WTC11 (cell line): ENCODE results near the gene MALL.

Source experiments
- CBFB ChIP-seq: sonication (generic); formaldehyde crosslinking; IDR thresholded peaks from 2 replicates; pipeline ENCODE4 v1.8.1; 2022; ENCODE audit warnings: mild to moderate bottlenecking, low read depth, missing genetic modification reagents
- CTCF ChIP-seq: fragments of 200-600 bp; IDR thresholded peaks from 2 replicates; pipeline ENCODE4 v1.8.0; 2022; ENCODE audit warnings: antibody characterized with exemption
- ELF4 ChIP-seq: sonication (generic); formaldehyde crosslinking; IDR thresholded peaks from 2 replicates; pipeline ENCODE4 v1.8.1; 2022; ENCODE audit warnings: low read depth, mild to moderate bottlenecking, moderate library complexity, missing genetic modification reagents
- ESRRA ChIP-seq: sonication (generic); formaldehyde crosslinking; IDR thresholded peaks from 2 replicates; pipeline ENCODE4 v1.8.1; 2022; ENCODE audit warnings: mild to moderate bottlenecking, missing genetic modification reagents, borderline replicate concordance
- ETV6 ChIP-seq: sonication (generic); formaldehyde crosslinking; IDR thresholded peaks from 2 replicates; pipeline ENCODE4 v1.8.1; 2022; ENCODE audit warnings: mild to moderate bottlenecking, missing genetic modification reagents
- IRF2 ChIP-seq: sonication (generic); formaldehyde crosslinking; IDR thresholded peaks from 2 replicates; pipeline ENCODE4 v1.8.0; 2022; ENCODE audit warnings: low read depth, missing genetic modification reagents, borderline replicate concordance
- MYBL2 ChIP-seq: sonication (generic); formaldehyde crosslinking; IDR thresholded peaks from 2 replicates; pipeline ENCODE4 v1.8.1; 2023; ENCODE audit warnings: mild to moderate bottlenecking, moderate library complexity, missing genetic modification reagents
- NR3C1 ChIP-seq: sonication (generic); formaldehyde crosslinking; conservative IDR thresholded peaks from 2 replicates; pipeline ENCODE4 v1.8.1; 2023; ENCODE audit warnings: low read depth, mild to moderate bottlenecking, missing genetic modification reagents
- TP53 ChIP-seq: sonication (generic); formaldehyde crosslinking; IDR thresholded peaks from 2 replicates; pipeline ENCODE4 v1.8.1; 2023; ENCODE audit warnings: mild to moderate bottlenecking, missing genetic modification reagents
- ZNF121 ChIP-seq: sonication (generic); formaldehyde crosslinking; IDR thresholded peaks from 2 replicates; pipeline ENCODE4 v1.8.0; 2023; ENCODE audit warnings: missing genetic modification reagents
- TF ChIP-seq, protein P1 (sequence below): sonication (generic); formaldehyde crosslinking; IDR thresholded peaks from 2 replicates; pipeline ENCODE4 v1.8.0; 2022; ENCODE audit warnings: mild to moderate bottlenecking, missing genetic modification reagents

GRCh38 chr2:110097506-110098220, 18.0 kb downstream of the MALL start:
- TF ChIP-seq CTCF: no peak
- TF ChIP-seq, protein P1, sequence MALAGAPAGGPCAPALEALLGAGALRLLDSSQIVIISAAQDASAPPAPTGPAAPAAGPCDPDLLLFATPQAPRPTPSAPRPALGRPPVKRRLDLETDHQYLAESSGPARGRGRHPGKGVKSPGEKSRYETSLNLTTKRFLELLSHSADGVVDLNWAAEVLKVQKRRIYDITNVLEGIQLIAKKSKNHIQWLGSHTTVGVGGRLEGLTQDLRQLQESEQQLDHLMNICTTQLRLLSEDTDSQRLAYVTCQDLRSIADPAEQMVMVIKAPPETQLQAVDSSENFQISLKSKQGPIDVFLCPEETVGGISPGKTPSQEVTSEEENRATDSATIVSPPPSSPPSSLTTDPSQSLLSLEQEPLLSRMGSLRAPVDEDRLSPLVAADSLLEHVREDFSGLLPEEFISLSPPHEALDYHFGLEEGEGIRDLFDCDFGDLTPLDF (CRISPR knock-in tag): no peak
- TF ChIP-seq ESRRA (CRISPR knock-in tag): no peak
- TF ChIP-seq NR3C1 (CRISPR knock-in tag): no peak
- no peak for TF ChIP-seq ELF4 (CRISPR knock-in tag)
- TF ChIP-seq MYBL2 (CRISPR knock-in tag): no peak
- TF ChIP-seq ETV6 (CRISPR knock-in tag): no peak
- no peak for TF ChIP-seq CBFB
- TF ChIP-seq IRF2 (CRISPR knock-in tag): no peak
- no peak for TF ChIP-seq ZNF121 (CRISPR knock-in tag)
- no peak for TF ChIP-seq TP53 (CRISPR knock-in tag)
